Left ventricle myocardium superior (tissue), 1 donor: ENCODE data around the gene WDR82. TPM values are rescaled to one million over a fixed set of nuclear protein-coding genes. Genes with fewer than 3 reads are reported as not detected.

ENCODE experiments used
- ATAC-seq: fragments of 200-7000 bp; cut with Tn5 transposase; one replicate; pipeline ENCODE4 v1.9.1; 2020; ENCODE audit warnings: mild to moderate bottlenecking, moderate library complexity
- DNase-seq: peaks from one replicate; pipeline ENCODE4 v3.0.0-alpha.2; 2020
- intact Hi-C: fragments of 100-400 bp; cut with micrococcal nuclease; formaldehyde crosslinking; loops from one replicate; pipeline ENCODE4 v1.11.0; 2022
- long read RNA-seq: library from polyadenylated mRNA; unstranded; transcript quantifications from one replicate; pipeline ENCODE4 v2.0.0, GENCODE V29; 2021
- total RNA-seq: library from RNA; stranded (reverse); fragmentation: NEBNext Ultra II Directional; extraction: Animal tissue kit (Norgen Biotek cat#: 25700); gene quantifications from one replicate; pipeline ENCODE4 v1.2.1, GENCODE V29; 2021
- donor health status: DM: no; HTN: yes; CAD: no; lungs with severe emphysema.

The WDR82 gene
- total RNA-seq, result 67.5 TPM
- long read RNA-seq, full-length matches to known transcripts, result 8 of 30 reads
- long read RNA-seq, partial matches to known transcripts, result 6 of 30 reads
- long read RNA-seq, other reads (novel, unspliced or antisense), result 16 of 30 reads

GRCh38 chr3:52278510-52279069, at the start of gene WDR82:
Gene WDR82, minus strand, starts transcription at chr3:52278649. Its CDS starts 288 bp downstream, at chr3:52278361.
- ATAC-seq, result peak; percentile 95
- peak; percentile 99 for DNase-seq
- intact Hi-C loops, result no loop called here

GRCh38 chr3:52327486-52328290, 49.2 kb upstream of the WDR82 start:
- ATAC-seq (no peak), DNase-seq (no peak)
- intact Hi-C loops, result no loop called here

GRCh38 chr3:52326976-52327375, 48.5 kb upstream of the WDR82 start:
- DNase-seq, result no peak
- intact Hi-C loops, result no loop called here
- ATAC-seq, result no peak

GRCh38 chr3:52325686-52326085, 47.2 kb upstream of the WDR82 start:
- intact Hi-C loops, result no loop called here
- DNase-seq, result no peak
- no peak for ATAC-seq

GRCh38 chr3:52324676-52325075, 46.2 kb upstream of the WDR82 start:
- ATAC-seq (no peak), DNase-seq (no peak)
- intact Hi-C loops, result no loop called here

GRCh38 chr3:52323526-52324295, 45.3 kb upstream of the WDR82 start:
- intact Hi-C loops, result no loop called here
- ATAC-seq (peak; percentile 51), DNase-seq (no peak)

GRCh38 chr3:52322466-52322865, 44.0 kb upstream of the WDR82 start:
- ATAC-seq, result no peak
- DNase-seq, result no peak
- intact Hi-C loops, result no loop called here

GRCh38 chr3:52321481-52321880, 43.0 kb upstream of the WDR82 start:
- intact Hi-C loops, result no loop called here
- ATAC-seq (no peak), DNase-seq (no peak)

- intact Hi-C loops, result no loop called here
- DNase-seq, result no peak
- no peak for ATAC-seq
These were observed 41.6 kb upstream of the WDR82 start for GRCh38 chr3:52319921-52320595.

GRCh38 chr3:52318186-52318816, 39.9 kb upstream of the WDR82 start:
- DNase-seq, result no peak
- peak; percentile 67 for ATAC-seq
- intact Hi-C loops, result no loop called here

GRCh38 chr3:52317208-52318000, 39.0 kb upstream of the WDR82 start:
- ATAC-seq (peak; percentile 92), DNase-seq (peak; percentile 77)
- intact Hi-C loops, result no loop called here

GRCh38 chr3:52315977-52316764, 37.7 kb upstream of the WDR82 start, which contains the start of gene DNAH1:
Gene DNAH1, plus strand, starts transcription at chr3:52316319. Its CDS starts 6,124 bp downstream, at chr3:52322443.
- ATAC-seq (no peak), DNase-seq (no peak)
- intact Hi-C loops, result no loop called here

GRCh38 chr3:52315006-52315405, 36.6 kb upstream of the WDR82 start:
- ATAC-seq, result no peak
- intact Hi-C loops, result no loop called here
- DNase-seq, result no peak

- DNase-seq (no peak), ATAC-seq (no peak)
- intact Hi-C loops, result no loop called here
These were observed 36.0 kb upstream of the WDR82 start for GRCh38 chr3:52314489-52314888.

- DNase-seq, result no peak
- peak; percentile 43 for ATAC-seq
- intact Hi-C loops, result no loop called here
These were observed 35.3 kb upstream of the WDR82 start for GRCh38 chr3:52313774-52314188.

- no peak for DNase-seq
- no peak for ATAC-seq
- intact Hi-C loops, result no loop called here
These were observed 34.8 kb upstream of the WDR82 start for GRCh38 chr3:52313188-52313773.

GRCh38 chr3:52311576-52312119, 33.2 kb upstream of the WDR82 start:
- DNase-seq, result no peak
- ATAC-seq, result no peak
- intact Hi-C loops, result no loop called here
